Caki2 (cell line): ENCODE results near the gene PLEK2. TPM values are rescaled to one million over a fixed set of nuclear protein-coding genes. Genes with fewer than 3 reads are reported as not detected.
A peak's percentile ranks its signal among the peaks of the same experiment; 100 is the strongest.
"Not testable (repeated sequence)": the region's sequence is repeated elsewhere in the genome, so short reads cannot be mapped to it uniquely, and the experiment has no call there.

Experiments
- DNase-seq: peaks from one replicate; pipeline ENCODE4 v3.0.0-alpha.2; 2015; ENCODE audit warnings: low read depth
- in situ Hi-C: cut with HindIII; loops from 2 replicates; pipeline ENCODE4 v1.10.0; 2016; ENCODE audit warnings: low sequenced_read_pairs, low pct_unique_long_range_greater_than_20kb, mixed read lengths
- total RNA-seq: library from RNA; depleted of rRNA; stranded (reverse); fragments of >200 nt; shearing (Covaris generic); gene quantifications from 2 replicates; pipeline ENCODE4 v1.2.3, GENCODE V29; 2014; ENCODE audit warnings: low replicate concordance

Gene PLEK2
- total RNA-seq, 1 experiment from 2014 or later: 12.0 TPM

DNA sequence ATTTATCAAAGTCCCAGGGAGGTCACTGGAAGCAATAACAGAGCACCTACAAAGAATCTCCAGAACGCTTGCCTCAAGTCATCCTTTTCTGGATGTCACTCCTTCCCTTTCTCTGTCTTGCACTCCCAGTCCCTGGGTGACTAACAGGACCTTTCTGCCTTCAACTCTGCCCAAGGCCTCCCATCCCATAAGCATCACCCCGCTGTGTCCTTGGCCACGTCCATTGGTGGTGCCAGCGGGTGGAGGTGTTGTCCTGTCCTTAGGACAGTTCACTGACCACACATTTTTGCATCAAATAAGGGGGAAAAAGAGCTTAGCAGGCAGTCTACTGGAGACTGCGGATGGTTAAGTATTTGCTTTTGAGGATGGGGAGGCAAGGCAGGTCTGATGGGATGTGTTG lies 23.6 kb upstream of the PLEK2 start:
- no peak for DNase-seq
- in situ Hi-C loops: no loop called here

DNA sequence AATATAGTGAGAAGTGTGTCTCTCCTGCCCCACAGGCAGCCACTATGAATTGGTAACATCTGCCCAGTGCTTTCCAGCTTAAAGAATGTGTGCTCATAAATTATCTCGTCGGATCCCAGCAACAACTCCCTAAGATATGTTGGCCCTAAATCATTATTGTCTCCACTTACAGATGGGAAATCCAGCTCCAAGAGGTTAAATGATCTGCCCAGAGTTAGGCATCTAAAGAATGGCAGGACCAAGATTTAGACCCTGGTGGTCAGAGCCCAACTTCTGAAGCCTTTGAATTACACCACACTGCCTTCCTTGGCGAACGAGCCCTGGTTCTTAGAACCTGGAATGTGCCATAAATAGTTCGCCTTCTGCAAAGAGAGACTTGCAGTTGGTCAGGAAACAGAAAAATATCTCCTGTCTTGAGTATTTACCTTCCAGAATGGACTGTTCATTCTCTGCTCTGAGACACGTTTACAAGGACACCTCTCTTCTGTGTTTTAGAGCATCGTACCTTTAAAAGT lies 20.1 kb upstream of the PLEK2 start:
- no peak for DNase-seq
- in situ Hi-C loops: no loop called here

DNA sequence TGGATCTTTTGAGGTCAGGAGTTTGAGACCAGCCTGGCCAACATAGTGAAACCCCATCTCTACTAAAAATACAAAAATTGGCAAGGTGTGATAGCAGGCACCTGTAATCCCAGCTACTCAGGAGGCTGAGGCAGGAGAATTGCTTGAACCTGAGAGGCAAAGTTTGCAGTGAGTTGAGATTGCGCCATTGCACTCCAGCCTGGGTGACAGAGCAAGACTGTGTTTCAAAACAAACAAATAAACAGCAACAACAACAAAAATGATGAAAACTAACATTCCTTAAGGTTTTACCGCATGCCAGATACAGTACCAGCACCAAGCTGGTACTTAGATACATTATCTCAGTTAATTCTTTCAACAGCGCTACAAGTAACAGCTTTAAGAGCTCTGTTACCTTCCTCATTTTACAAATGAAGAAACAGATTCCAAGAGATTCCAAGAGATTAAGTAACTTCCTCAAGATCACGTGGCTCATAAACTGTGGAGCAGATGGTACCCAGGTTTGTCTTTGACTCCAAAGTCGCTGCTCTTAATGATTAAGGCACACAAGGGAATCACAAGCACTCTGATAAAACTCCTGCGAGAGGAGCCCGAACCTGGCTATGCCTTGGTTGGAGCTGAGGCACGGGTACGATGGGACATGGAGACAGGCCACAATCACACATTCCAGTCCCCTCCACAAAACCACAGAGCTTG lies 17.7 kb upstream of the PLEK2 start:
- in situ Hi-C loops: no loop called here
- no peak for DNase-seq

DNA sequence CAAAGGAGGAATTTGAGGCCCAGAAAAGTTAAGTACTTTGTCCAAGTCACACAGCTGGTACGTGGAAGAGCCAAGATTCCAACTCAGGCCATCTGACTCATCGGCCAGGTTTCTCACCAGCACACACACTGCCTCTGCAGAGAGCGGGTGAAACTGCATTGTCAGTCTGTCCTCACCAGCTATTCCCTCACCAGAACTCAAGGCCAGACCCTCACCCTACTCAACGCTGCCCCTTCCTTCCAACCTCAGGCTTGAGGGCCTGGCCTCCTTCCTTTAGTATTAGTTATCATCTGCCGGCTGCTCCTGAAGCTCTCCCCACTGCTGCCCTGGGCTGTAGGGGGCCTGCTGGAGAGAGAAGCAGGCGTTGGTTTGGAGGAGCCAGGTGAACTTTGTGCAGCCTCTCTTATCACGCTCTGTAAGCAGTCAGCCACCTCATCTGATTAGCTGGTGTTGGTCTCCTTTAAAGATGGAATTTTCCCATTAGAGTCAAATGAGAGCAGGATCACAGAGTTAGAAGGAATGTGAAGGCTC lies 16.6 kb upstream of the PLEK2 start:
- DNase-seq: no peak
- in situ Hi-C loops: no loop called here

DNA sequence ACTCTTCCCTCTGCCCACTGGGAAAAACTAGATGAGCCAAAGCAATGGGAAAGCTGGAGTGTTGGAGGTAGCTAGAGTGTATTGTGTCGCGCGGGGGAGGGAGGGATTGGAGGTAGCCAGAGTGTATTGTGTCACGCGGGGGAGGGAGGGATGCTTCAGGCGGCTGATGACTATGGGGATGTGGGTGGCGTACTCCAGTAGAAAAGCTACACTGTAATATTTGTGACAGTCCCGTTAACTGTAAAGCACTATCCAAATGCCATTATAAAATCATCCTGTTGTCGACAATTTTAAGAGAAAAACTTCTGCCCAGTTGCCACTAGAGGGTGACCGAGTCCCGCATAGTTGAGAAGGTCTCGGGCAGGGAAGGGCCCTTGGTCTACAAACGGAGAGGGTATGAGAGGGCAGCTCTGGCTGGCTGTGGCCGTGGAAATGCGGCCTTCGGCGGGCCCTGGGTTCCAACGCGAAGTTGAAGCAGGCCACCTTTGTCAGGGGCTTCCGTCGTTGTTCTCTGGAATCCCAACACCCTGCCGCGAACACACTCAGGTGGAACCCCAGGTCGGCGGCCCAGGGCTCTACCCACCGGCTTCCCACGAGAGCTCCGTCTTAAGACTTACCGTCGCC lies 15.1 kb upstream of the PLEK2 start:
- in situ Hi-C loops: no loop called here
- peak; percentile 45 for DNase-seq

DNA sequence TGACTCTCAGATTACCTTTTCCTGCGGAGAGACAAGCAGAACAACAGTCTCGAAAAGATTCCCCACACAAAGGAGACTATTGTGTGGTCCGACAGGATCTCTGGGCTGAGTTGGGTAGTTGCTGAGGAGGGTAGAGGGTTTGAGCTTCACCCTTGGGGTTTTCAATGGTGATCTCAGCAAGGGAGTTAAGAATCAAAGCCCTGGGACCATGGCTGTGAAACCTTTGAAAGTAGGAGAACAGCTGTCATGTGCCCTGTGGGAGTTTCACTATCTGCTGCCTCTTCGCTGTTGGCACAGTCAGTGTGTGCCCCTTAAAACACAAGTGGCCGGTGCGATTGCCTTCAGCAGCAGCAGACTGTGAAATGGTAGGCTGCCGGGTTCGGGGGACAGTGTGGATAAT lies 14.2 kb upstream of the PLEK2 start:
- in situ Hi-C loops: no loop called here

DNA sequence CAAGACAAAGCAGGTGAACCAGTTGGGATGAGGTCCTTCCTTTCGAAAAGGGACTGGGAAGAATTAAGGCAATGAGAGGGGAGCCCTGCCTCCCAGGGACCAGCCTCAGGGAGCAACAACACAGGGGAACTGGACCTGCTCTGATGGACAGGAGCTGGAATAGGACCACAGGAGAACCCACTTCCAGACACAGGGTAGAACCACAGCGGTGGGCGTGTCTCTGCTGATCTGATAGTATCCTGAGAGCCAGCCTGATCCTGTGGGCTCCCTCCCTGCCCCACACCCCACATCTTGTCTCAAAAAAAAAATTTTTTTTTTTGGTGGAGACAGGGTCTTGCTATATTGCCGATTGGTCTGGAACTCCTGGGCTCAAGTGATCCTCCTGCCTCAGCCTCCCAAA lies 13.6 kb upstream of the PLEK2 start:
- DNase-seq: no peak
- in situ Hi-C loops: no loop called here

More for the DNA sequence above, 14.2 kb upstream of the PLEK2 start:
- DNase-seq: no peak

DNA sequence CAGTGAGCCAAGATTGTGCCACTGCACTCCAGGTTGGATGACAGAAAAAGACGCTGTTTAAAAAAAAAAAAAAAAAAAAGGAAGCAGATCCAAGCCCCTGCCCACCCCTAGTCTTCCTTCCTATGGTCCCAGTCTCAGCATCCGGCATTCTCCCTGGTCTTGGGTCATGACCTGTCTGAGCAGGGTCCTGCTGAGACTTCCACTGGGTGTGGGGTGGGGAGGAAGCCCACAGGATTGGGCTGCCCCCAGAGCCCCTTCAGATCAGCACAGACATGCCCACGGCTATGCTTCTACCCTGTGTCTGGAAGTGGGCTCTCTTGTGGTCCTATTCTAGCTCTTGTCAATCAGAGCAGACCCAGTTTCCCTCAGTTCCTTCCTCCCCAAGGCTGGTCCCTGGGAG lies 12.6 kb upstream of the PLEK2 start:
- no peak for DNase-seq
- in situ Hi-C loops: no loop called here

DNA sequence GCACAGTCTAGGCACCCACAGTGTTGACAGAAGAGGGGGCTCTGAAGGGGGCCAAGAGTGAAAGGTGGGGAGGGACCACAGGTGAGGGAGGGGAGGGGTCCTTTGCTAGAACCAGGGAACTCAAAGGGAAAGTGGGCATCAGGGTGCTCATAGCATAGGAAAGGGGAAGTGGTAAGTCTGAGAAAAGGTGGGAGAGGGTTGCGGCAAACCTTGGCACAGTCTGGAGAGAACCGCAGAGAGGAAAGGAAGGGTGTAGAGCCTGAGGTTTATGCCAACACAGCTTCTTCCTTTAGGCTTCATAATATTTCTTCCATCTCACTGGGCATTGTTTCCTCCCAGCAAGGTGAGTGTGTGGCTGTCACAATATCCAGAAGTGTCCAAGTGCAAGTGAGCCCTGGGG lies 11.5 kb upstream of the PLEK2 start:
- no peak for DNase-seq
- in situ Hi-C loops: no loop called here

DNA sequence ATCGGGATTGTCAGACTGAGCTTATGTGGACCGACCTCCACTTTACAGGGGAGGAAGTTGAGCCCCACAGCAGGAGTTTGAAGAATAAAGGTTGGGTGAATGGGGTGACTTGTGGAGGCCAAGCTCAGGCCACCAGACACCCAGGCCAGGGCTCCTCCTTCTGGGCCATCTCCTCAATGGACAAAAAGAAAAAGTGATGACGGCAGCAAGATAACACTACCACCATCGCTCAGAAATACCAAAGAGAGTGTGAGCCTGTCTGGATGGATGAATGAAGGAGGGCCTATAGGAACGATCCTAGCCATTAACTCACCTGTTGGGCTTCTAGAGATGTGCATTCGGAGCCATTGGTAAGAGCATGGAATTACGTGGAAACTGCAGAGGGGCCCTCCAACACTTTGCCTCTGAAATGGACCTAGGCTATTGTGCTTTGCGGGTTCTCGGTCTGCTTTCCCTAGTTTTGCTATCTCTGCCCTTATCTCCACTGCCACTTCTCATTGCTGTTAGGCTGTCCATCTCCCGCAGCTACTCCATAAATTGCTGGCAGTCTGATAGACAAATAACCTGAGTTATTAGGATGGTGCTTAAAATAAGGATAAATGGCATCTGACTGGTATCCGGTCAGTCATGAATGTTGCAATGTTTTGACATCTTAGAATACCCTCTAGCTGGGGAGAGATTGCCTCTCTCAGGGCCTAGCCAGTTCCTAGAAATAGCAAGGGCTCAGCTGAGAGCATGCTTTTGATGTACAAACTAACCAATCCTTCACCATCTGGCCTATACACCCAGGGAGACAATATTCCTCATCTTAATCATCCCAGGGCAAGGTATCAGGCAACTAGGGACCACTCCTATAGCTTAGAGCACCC lies 9.6 kb upstream of the PLEK2 start:
- DNase-seq: no peak
- in situ Hi-C loops: no loop called here

DNA sequence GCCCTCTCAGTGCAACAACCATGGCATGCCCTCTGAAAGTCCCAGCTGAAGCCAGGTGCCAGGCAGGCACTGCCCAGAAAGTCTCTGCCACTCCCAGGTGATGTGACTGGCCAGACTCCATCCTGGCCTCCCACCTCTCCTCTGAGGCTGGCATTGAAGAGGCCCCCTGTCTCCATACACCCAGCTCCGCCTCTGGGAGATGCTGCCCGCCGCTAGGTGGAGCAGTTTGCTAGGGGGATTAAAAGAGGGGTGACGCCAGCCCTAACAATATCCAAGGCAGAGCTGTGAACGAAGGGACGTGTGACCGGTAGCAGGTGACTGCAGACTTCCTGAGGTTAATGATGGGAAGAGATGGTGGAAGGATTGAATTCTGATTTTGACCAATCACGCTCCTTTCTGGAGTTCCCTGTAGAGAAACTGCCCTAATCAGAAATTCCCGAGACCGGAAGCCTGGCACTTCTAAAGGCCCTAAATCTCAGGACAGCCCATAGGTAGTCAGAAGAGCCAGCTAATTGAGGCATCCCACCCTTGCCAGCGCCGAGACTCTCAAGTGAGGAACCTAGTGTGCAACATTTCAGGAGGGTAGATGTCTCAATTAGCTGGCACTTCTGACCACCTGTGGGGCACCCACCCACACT lies 8.3 kb upstream of the PLEK2 start:
- no peak for DNase-seq
- in situ Hi-C loops: no loop called here

DNA sequence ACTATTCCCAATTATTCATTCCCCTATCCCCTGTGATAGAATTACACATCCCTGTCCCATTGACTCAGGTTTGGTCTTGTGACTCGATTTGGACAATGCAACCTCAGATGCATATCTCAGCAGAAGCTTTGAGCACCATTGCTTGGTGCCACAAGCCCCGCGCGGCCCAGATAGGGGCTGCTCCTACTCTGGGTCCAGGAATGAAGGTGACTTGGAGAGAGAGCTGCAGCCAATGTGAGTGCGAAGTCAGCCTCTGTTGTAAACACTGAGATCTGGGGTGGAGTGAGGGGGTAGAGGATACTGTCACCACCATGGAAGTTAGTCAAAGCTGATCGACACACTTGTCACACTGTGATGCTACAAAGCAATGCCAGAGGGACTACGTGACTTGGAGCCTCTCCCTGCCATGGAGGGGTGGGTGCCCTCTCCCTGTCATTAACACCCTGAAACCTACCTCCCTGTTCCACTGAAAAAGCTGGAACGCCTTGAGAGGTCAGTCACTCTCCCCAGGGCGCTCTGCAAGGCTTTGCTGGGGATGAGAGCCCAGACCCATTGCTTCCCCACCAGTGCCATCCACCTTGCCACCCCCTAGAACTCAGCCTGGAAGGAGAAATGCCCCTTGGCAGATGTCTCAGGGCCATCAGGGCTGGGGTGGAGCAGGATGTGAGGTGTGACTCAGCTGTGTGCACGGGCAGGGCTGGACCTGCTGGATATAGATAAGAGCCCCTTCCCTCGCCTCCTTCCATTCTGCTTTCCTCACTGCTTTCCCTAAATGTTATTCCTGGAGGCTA lies 6.6 kb upstream of the PLEK2 start:
- no peak for DNase-seq

DNA sequence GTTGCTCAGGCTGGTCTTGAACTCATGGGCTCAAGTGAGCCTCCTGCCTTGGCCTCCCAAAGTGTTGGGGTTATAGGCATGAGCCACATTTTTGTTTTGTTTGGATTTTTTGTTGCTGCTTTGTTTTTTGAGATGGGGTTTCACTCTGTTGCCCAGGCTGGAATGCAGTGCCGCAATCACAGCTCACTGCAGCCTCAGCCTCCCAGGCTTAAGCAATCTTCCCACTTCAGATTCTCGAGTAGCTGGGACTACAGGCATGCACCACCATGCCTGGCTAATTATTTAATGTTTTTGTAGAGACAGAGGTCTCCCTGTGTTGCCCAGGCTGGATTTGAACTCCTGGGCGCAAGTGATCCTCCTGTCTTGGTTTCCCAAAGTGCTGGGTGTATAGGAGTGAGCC lies 5.7 kb upstream of the PLEK2 start:
- in situ Hi-C loops: no loop called here

More for the DNA sequence above, 6.6 kb upstream of the PLEK2 start:
- in situ Hi-C loops: no loop called here

DNA sequence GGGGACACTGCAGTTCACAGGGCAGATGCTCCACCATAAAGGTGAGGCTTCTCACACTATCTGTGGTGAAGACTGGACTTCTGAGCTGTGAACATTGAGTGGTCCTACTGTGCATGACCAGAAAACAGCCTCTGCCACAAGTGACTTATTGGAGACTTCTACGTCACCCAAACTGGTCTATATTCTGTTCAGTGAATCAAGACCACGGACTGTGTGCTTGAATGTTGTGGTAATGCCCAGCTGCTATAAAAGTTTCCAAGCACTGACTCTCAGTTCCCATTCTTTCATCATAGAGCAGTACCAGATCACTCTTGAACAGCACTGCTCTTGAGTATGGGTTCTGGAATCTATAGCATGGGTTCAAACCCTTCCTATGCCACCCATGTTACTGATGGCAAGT lies 4.8 kb upstream of the PLEK2 start:
- in situ Hi-C loops: no loop called here
- DNase-seq: no peak

More for the DNA sequence above, 5.7 kb upstream of the PLEK2 start:
- DNase-seq: no peak

DNA sequence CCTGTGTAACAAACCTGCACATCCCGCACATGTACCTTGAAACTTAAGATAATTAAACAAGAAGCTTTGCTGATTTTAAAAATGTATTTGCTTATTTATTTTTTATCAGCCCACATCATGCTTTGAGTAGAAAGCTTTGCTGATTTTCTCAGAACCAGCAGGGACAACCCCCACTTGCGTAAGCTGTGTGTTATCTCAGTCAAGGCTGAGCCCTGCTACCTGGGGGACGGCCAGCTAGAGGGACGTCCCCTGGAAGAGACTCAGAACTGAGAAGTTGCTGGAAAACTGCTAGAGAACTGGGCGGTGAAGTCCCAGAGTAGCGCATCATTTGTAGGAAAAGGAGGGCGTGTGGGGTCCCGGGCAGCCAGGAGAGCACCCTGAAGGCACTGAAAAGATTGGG lies 4.1 kb upstream of the PLEK2 start:
- DNase-seq: no peak
- in situ Hi-C loops: no loop called here

DNA sequence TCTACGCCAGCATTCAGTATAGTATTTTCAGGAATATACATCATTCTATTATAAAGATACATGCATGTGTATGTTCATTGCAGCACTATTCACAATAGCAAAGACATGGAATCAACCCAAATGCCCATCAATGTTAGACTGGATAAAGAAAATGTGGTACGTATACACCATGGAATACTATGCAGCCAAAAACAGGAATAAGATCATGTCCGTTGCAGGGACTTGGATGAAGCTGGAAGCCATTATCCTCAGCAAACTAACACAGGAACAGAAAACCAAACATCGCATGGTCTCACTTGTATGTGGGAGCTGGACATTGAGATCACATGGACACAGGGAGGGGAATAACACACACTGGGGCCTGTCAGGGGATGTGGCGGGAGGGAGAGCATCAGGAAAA lies 3.6 kb upstream of the PLEK2 start:
- in situ Hi-C loops, DNase-seq: not testable (repeated sequence)

DNA sequence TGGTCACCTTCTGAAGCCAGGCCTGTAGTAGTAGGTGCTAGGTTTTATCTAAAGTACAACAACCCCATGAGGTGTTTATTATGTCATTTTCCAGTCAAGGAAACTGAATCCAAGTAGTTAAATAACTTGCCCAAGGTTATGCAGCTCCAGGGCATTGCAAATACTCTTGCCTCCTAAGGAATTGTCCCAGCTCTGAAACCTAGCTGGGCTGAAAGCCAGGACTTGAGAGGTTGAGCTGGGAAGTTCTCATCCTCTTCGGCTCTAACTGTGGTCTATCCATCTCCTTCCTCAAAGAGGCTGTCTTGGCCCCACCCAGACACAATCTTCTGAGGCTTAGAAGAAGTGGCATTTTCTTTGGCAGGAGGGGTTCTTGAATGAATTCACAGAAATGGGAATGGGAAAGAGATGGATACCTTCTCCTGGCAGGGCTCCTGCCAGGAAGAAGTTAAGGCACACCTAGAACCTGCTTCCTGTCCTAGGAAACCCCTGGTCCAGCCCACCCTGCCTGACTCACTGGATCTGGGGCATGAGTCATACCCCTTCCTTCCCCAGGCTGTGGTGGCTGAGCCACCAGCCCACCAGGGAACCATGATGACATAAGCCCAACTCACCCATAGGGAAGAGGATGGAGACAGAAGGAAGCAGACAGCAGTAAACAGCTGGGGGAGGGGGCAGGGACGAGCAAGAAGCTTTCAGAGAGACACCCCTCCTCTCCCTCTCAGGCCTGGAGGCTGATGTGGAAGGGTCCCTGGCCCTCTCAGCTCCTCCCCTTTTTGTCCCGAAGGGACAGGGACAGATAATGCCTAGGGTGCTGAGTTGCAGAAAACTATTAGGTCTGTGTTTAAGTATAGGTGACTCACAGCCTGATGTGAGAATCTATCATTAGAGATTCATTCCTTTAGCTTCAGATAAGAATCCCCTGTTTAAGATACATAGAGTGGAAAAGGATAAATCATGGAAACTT lies 2.1 kb upstream of the PLEK2 start:
- peak; percentile 72 for DNase-seq
- in situ Hi-C loops: no loop called here
